OCI-M1 (cell line): ENCODE measurements around the gene ZNF516.
A peak's percentile ranks its signal among the peaks of the same experiment; 100 is the strongest.

Experiments used
- DNase-seq: peaks from one replicate; lab custom pipeline; 2025; lab: John Stamatoyannopoulos, UW

Gene ZNF516

GRCh38 chr18:76380791-76381405 lies 114.1 kb downstream of the ZNF516 start:
- no peak for DNase-seq

- DNase-seq, result no peak
Observed at GRCh38 chr18:76380127-76380729, 114.8 kb downstream of the ZNF516 start.

GRCh38 chr18:76379226-76380126 lies 115.6 kb downstream of the ZNF516 start:
- DNase-seq, result no peak

- DNase-seq, result no peak
Observed at GRCh38 chr18:76378526-76379215, 116.4 kb downstream of the ZNF516 start.

GRCh38 chr18:76377359-76377756 lies 117.7 kb downstream of the ZNF516 start:
- no peak for DNase-seq

- DNase-seq, result no peak
Observed at GRCh38 chr18:76376668-76377358, 118.2 kb downstream of the ZNF516 start.

- DNase-seq, result peak; percentile 15
Observed at GRCh38 chr18:76376225-76376624, 118.8 kb downstream of the ZNF516 start.

GRCh38 chr18:76374330-76375281 lies 120.4 kb downstream of the ZNF516 start:
- peak; percentile 11 for DNase-seq

- DNase-seq, result no peak
Observed at GRCh38 chr18:76373297-76373696, 121.7 kb downstream of the ZNF516 start.

- DNase-seq, result no peak
Observed at GRCh38 chr18:76371301-76372203, 123.5 kb downstream of the ZNF516 start.

- no peak for DNase-seq
Observed at GRCh38 chr18:76370686-76371085, 124.4 kb downstream of the ZNF516 start.

- no peak for DNase-seq
Observed at GRCh38 chr18:76370201-76370600, 124.8 kb downstream of the ZNF516 start.

GRCh38 chr18:76369791-76370190 lies 125.3 kb downstream of the ZNF516 start:
- DNase-seq, result no peak

GRCh38 chr18:76368976-76369375 lies 126.1 kb downstream of the ZNF516 start:
- no peak for DNase-seq

GRCh38 chr18:76368271-76368670 lies 126.8 kb downstream of the ZNF516 start:
- no peak for DNase-seq

GRCh38 chr18:76367168-76368125 lies 127.6 kb downstream of the ZNF516 start:
- DNase-seq, result no peak

- DNase-seq, result no peak
Observed at GRCh38 chr18:76365561-76365960, 129.5 kb downstream of the ZNF516 start.
